Ishikawa (cell line): ENCODE results near the gene THRAP3.

Experiments used
- CEBPB ChIP-seq: IDR thresholded peaks from 2 replicates; pipeline ENCODE4 v1.6.1; 2012
- CREB1 ChIP-seq: IDR thresholded peaks from 2 replicates; pipeline ENCODE4 v1.6.1; 2012; ENCODE audit warnings: low read depth
- EGR1 ChIP-seq: IDR thresholded peaks from 2 replicates; pipeline ENCODE4 v1.6.1; 2012
- EP300 ChIP-seq: IDR thresholded peaks from 2 replicates; pipeline ENCODE4 v1.6.1; 2012; ENCODE audit warnings: borderline replicate concordance
- FOXM1 ChIP-seq: IDR thresholded peaks from 2 replicates; pipeline ENCODE4 v1.6.1; 2012; ENCODE audit warnings: low read depth, borderline replicate concordance
- NFIC ChIP-seq: IDR thresholded peaks from 2 replicates; pipeline ENCODE4 v1.6.1; 2012
- RAD21 ChIP-seq: IDR thresholded peaks from 2 replicates; pipeline ENCODE4 v1.6.1; 2012; ENCODE audit warnings: low read depth
- REST ChIP-seq: IDR thresholded peaks from 2 replicates; pipeline ENCODE4 v1.6.1; 2012; ENCODE audit warnings: low read depth, mild to moderate bottlenecking
- TAF1 ChIP-seq: IDR thresholded peaks from 2 replicates; pipeline ENCODE4 v1.6.1; 2012; ENCODE audit warnings: low read depth, mild to moderate bottlenecking
- TCF12 ChIP-seq: IDR thresholded peaks from 2 replicates; pipeline ENCODE4 v1.6.1; 2012; ENCODE audit warnings: low read depth
- TEAD4 ChIP-seq: IDR thresholded peaks from 2 replicates; pipeline ENCODE4 v1.6.1; 2012
- YY1 ChIP-seq: IDR thresholded peaks from 2 replicates; pipeline ENCODE4 v1.6.1; 2012; ENCODE audit warnings: low read depth
- ZBTB7A ChIP-seq: IDR thresholded peaks from 2 replicates; pipeline ENCODE4 v1.6.1; 2012; ENCODE audit warnings: low read depth
- TF ChIP-seq, protein P1 (sequence below): IDR thresholded peaks from 2 replicates; pipeline ENCODE4 v1.6.1; 2012
- TF ChIP-seq, protein P2 (sequence below): IDR thresholded peaks from 2 replicates; pipeline ENCODE4 v1.6.1; 2012

Gene THRAP3

DNA sequence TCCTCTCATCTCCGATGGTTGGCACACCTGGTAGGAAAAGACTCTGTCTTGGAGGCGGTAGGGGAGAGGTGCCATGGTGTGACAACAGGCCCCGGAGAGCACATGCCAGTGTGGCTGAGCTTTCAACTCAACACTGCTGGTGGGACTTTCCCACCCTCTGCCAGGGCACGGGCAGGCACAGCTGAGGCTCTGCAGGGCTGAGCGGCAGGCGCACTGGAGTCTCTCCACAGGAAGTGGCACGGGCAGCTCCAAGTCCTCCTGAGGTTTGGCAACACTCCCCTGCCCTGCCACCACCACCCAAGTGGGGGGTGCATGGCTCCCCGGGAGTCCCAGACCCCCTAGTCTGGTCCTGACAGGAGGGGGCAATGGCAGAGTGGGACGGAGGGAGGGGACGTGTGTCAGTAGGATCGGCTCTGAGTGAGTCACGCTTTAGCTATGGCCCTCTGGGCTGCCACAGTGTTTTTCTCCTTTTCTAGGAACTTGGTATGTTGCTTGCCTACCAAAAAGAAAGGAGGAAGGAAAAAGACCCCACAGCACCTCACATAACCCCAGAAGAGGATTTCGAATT, 126.5 kb downstream of the THRAP3 start:
- no peak for TF ChIP-seq NFIC
- no peak for TF ChIP-seq REST
- TF ChIP-seq, protein P1, sequence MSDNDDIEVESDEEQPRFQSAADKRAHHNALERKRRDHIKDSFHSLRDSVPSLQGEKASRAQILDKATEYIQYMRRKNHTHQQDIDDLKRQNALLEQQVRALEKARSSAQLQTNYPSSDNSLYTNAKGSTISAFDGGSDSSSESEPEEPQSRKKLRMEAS, result no peak
- no peak for TF ChIP-seq EGR1
- no peak for TF ChIP-seq EP300
- no peak for TF ChIP-seq CREB1
- no peak for TF ChIP-seq RAD21
- TF ChIP-seq FOXM1, result no peak
- TF ChIP-seq TCF12, result no peak
- TF ChIP-seq TEAD4, result no peak
- TF ChIP-seq TAF1, result no peak
- TF ChIP-seq CEBPB, result no peak
- TF ChIP-seq YY1, result no peak
- TF ChIP-seq, protein P2, sequence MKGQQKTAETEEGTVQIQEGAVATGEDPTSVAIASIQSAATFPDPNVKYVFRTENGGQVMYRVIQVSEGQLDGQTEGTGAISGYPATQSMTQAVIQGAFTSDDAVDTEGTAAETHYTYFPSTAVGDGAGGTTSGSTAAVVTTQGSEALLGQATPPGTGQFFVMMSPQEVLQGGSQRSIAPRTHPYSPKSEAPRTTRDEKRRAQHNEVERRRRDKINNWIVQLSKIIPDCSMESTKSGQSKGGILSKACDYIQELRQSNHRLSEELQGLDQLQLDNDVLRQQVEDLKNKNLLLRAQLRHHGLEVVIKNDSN, result no peak
- no peak for TF ChIP-seq ZBTB7A

DNA sequence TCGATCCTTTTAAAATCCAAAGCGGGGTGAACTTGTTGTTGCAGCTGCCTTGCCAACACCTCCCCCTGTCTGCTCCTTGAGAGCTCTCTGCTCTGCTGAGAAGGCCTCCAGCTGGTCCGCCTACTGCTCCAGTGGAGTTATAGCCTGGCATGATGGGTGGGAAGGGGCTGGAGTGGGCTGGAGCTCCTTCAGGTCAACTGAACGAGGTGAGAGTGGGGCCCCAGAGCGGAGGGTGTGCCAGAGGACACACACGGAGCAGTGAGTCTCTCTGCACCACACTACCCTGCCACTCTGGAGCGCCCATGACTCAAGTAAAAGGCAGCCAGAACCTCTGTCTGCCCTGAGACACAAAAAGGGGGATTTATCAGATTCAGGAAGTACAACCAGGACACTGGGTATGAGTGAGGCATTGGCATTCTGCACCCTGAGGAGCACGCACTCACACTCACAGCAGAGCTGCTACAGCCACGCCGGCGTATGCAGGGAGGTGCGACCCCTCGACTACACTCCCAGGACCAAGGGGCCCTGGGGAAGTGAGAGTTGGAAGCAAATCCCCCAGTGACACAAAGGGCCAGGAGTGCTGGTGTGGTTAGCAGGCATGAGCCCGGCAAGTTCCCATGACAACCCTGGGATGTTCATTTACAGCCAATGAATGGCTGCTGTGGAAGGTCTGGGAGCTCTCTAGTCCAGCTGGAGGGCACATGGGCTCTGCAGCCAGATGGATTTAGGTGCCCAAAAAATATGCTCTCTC, 127.2 kb downstream of the THRAP3 start:
- TF ChIP-seq TCF12 (no peak), CEBPB (no peak)

- TF ChIP-seq, protein P1, result no peak
- no peak for TF ChIP-seq ZBTB7A
- TF ChIP-seq TCF12, result no peak
- no peak for TF ChIP-seq TEAD4
- no peak for TF ChIP-seq EP300
- no peak for TF ChIP-seq RAD21
- TF ChIP-seq, protein P2, result no peak
- TF ChIP-seq NFIC, result no peak
- TF ChIP-seq YY1, result no peak
- no peak for TF ChIP-seq CREB1
- TF ChIP-seq EGR1, result no peak
- TF ChIP-seq CEBPB, result no peak
- TF ChIP-seq FOXM1, result no peak
- TF ChIP-seq REST, result no peak
- TF ChIP-seq TAF1, result no peak
These were observed 128.1 kb downstream of the THRAP3 start for GRCh38 chr1:36352125-36352909.

DNA sequence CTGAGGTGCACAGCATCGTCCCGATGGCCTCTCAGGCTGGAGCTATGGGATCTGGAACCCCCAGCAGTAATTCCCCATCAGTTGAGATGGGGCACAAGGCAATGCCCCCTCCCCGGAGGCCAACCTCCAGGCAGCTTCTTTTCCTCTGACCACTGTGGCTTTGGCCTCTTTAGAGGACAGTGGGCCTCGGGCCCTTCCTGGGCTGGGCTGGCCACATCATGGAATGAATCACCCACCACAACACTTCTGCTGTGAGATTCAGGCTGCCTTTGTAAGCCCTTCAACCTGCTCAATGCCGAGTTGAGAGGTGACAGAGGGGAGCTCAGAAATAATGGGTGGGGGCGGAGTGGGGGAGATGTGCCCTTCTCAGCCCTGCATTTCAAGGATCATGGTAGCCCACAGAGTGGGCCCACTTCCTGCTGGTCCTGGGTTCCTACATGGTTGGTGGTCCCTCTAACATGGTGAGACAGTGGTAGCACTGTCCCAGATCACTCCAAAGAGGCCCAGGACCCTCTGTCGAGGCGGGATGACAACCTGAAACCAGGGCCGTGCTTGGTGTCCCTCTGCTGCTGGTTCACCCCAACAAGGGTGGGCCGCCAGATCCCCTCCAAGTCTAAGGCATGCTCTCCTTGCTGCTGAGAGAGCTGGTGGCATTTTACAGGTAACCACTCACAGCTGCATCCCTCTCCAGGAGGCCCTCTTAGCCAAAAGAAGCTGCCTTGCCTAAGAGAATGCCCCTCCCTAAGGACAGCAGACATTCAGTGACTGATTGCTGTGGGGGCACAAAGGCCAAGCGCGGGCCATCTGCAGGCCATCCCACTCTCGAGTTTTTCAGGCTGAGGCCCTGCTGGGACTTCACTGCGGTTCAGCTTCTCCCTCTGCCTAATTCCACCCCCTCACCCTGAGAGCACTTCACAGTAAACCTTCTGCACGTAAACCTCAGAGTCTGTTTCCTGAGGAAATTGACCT, 129.0 kb downstream of the THRAP3 start:
- TF ChIP-seq CREB1, result no peak
- TF ChIP-seq EP300, result no peak
- no peak for TF ChIP-seq RAD21
- no peak for TF ChIP-seq CEBPB
- TF ChIP-seq, protein P1, result no peak
- TF ChIP-seq TAF1, result no peak
- TF ChIP-seq EGR1, result no peak
